H9 (cell line): ENCODE data around the gene MRPL3. TPM values are rescaled to one million over a fixed set of nuclear protein-coding genes. Genes with fewer than 3 reads are reported as not detected.

Experiments used
- DNase-seq: peaks from one replicate; pipeline ENCODE4 v3.0.0-alpha.2; 2017
- H2AFZ ChIP-seq: one replicate; pipeline ENCODE4 v1.6.1; 2013; ENCODE audit warnings: mild to moderate bottlenecking, low read length, control low read depth, moderate library complexity
- H2AK5ac ChIP-seq: 2 replicates; pipeline ENCODE4 v1.6.1; 2013; ENCODE audit warnings: low read length, control low read depth, mixed read lengths; ENCODE audit not compliant: insufficient read length
- H2BK120ac ChIP-seq: one replicate; pipeline ENCODE4 v1.6.1; 2013; ENCODE audit warnings: low read depth, mild to moderate bottlenecking, low read length, control low read depth, inconsistent platforms; ENCODE audit not compliant: poor library complexity, severe bottlenecking
- H2BK12ac ChIP-seq: 2 replicates; pipeline ENCODE4 v1.6.1; 2013; ENCODE audit warnings: low read length, control low read depth, mixed read lengths, low read depth; ENCODE audit not compliant: insufficient read length
- H2BK15ac ChIP-seq: 2 replicates; pipeline ENCODE4 v1.6.1; 2013; ENCODE audit warnings: low read depth, low read length, control low read depth
- H2BK20ac ChIP-seq: one replicate; pipeline ENCODE4 v1.6.1; 2013; ENCODE audit warnings: low read depth, mild to moderate bottlenecking, low read length, control low read depth, inconsistent platforms; ENCODE audit not compliant: poor library complexity, severe bottlenecking
- H2BK5ac ChIP-seq: 2 replicates; pipeline ENCODE4 v1.6.1; 2013; ENCODE audit warnings: low read length, control low read depth, mixed read lengths; ENCODE audit not compliant: insufficient read length
- H3K14ac ChIP-seq: 2 replicates; pipeline ENCODE4 v1.6.1; 2013; ENCODE audit warnings: low read length, control low read depth; ENCODE audit not compliant: insufficient read depth
- H3K18ac ChIP-seq: 2 replicates; pipeline ENCODE4 v1.6.1; 2013; ENCODE audit warnings: low read depth, mild to moderate bottlenecking, mixed read lengths, low read length, control low read depth; ENCODE audit not compliant: insufficient read length
- H3K23ac ChIP-seq: 2 replicates; pipeline ENCODE4 v1.6.1; 2013; ENCODE audit warnings: low read length, control low read depth, mixed read lengths, low read depth; ENCODE audit not compliant: insufficient read length
- H3K23me2 ChIP-seq: 2 replicates; pipeline ENCODE4 v1.6.1; 2013; ENCODE audit warnings: low read depth, mild to moderate bottlenecking, mixed read lengths, low read length, control low read depth; ENCODE audit not compliant: insufficient read length, poor library complexity, severe bottlenecking
- H3K27ac ChIP-seq: 2 replicates; pipeline ENCODE4 v1.5.1; 2013; ENCODE audit warnings: low read length, control low read depth, mixed read lengths, low read depth; ENCODE audit not compliant: insufficient read length
- H3K27me3 ChIP-seq: 2 replicates; pipeline ENCODE4 v1.6.1; 2013; ENCODE audit warnings: low read length, control low read depth, inconsistent platforms; ENCODE audit not compliant: insufficient read depth
- H3K4ac ChIP-seq: 2 replicates; pipeline ENCODE4 v1.6.1; 2013; ENCODE audit warnings: low read depth, mild to moderate bottlenecking, control low read depth, inconsistent platforms, low read length, moderate library complexity
- H3K4me1 ChIP-seq: 2 replicates; pipeline ENCODE4 v1.6.1; 2013; ENCODE audit warnings: low read length, control low read depth, inconsistent platforms; ENCODE audit not compliant: insufficient read depth
- H3K4me2 ChIP-seq: 2 replicates; pipeline ENCODE4 v1.6.1; 2013; ENCODE audit warnings: low read length, control low read depth, mixed read lengths; ENCODE audit not compliant: insufficient read length, insufficient read depth
- H3K56ac ChIP-seq: 2 replicates; pipeline ENCODE4 v1.6.1; 2013; ENCODE audit warnings: low read depth, mild to moderate bottlenecking, mixed read lengths, low read length, control low read depth; ENCODE audit not compliant: insufficient read length
- H3K79me1 ChIP-seq: 2 replicates; pipeline ENCODE4 v1.6.1; 2013; ENCODE audit warnings: low read depth, mild to moderate bottlenecking, moderate library complexity, low read length, control low read depth, inconsistent platforms; ENCODE audit not compliant: insufficient read depth, poor library complexity, severe bottlenecking
- H3K79me2 ChIP-seq: 2 replicates; pipeline ENCODE4 v1.6.1; 2013; ENCODE audit warnings: low read length, control low read depth, inconsistent platforms; ENCODE audit not compliant: insufficient read depth
- H3K9ac ChIP-seq: 2 replicates; pipeline ENCODE4 v1.6.1; 2013; ENCODE audit warnings: low read length, control low read depth, mixed read lengths; ENCODE audit not compliant: insufficient read length; ENCODE audit errors: extremely low read depth
- H3K9me3 ChIP-seq: one replicate; pipeline ENCODE4 v1.6.1; 2013; ENCODE audit warnings: low read depth, low read length, inconsistent platforms; ENCODE audit not compliant: control insufficient read depth
- H3T11ph ChIP-seq: one replicate; pipeline ENCODE4 v1.6.1; 2013; ENCODE audit warnings: mild to moderate bottlenecking, low read length, control low read depth, inconsistent platforms
- H4K20me1 ChIP-seq: one replicate; pipeline ENCODE4 v1.6.1; 2013; ENCODE audit not compliant: control insufficient read depth, insufficient read length, insufficient read depth
- H4K5ac ChIP-seq: 2 replicates; pipeline ENCODE4 v1.6.1; 2013; ENCODE audit warnings: low read depth, mild to moderate bottlenecking, mixed read lengths, low read length, control low read depth; ENCODE audit not compliant: insufficient read length
- H4K8ac ChIP-seq: replicated peaks from 2 replicates; pipeline ENCODE4 v1.6.1; 2013; ENCODE audit warnings: low read length, control low read depth, mixed read lengths, low read depth; ENCODE audit not compliant: insufficient read length
- H4K91ac ChIP-seq: 2 replicates; pipeline ENCODE4 v1.6.1; 2013; ENCODE audit warnings: low read depth, mild to moderate bottlenecking, moderate library complexity, mixed read lengths, low read length, control low read depth; ENCODE audit not compliant: insufficient read length
- H3K27ac Mint-ChIP-seq, 3 experiments: 2 replicates in 2 of 3; 3 replicates in 1 of 3; pipeline ENCODE4 v1.8.0; 2020 to 2021; ENCODE audit warnings: mixed read lengths in 3 of 3, mild to moderate bottlenecking in 1 of 3, moderate library complexity in 1 of 3
- H3K27me3 Mint-ChIP-seq: 2 replicates; pipeline ENCODE4 v1.8.0; 2021; ENCODE audit warnings: low read depth, mild to moderate bottlenecking, moderate library complexity, mixed read lengths
- H3K36me3 Mint-ChIP-seq, 3 experiments: 2 replicates in 2 of 3; 3 replicates in 1 of 3; pipeline ENCODE4 v1.8.0; 2020 to 2021; ENCODE audit warnings: low read depth in 3 of 3, mixed read lengths in 3 of 3; ENCODE audit not compliant: insufficient read depth in 1 of 3
- H3K4me1 Mint-ChIP-seq, 2 experiments: 2 replicates each; pipeline ENCODE4 v1.8.0; 2020; ENCODE audit warnings: mixed read lengths in 2 of 2
- H3K4me3 Mint-ChIP-seq, 2 experiments: 2 replicates in 1 of 2; 3 replicates in 1 of 2; pipeline ENCODE4 v1.8.0; 2020 to 2021; ENCODE audit warnings: mild to moderate bottlenecking in 2 of 2, mixed read lengths in 2 of 2, moderate library complexity in 1 of 2
- H3K9me3 Mint-ChIP-seq, 2 experiments: 2 replicates in 1 of 2; 3 replicates in 1 of 2; pipeline ENCODE4 v1.8.0; 2020; ENCODE audit warnings: mild to moderate bottlenecking in 2 of 2, mixed read lengths in 2 of 2, moderate library complexity in 1 of 2
- CTCF ChIP-seq: fragments of 200-600 bp; sonication (generic); conservative IDR thresholded peaks from 3 replicates; pipeline ENCODE4 v1.8.0; 2021; ENCODE audit warnings: antibody characterized with exemption, mild to moderate bottlenecking
- total RNA-seq: library from RNA; stranded (reverse); gene quantifications from 2 replicates; pipeline ENCODE4 v1.2.1, GENCODE V29; 2021

MRPL3 gene
- total RNA-seq, 1 experiment from 2014 or later: 154 TPM

DNA sequence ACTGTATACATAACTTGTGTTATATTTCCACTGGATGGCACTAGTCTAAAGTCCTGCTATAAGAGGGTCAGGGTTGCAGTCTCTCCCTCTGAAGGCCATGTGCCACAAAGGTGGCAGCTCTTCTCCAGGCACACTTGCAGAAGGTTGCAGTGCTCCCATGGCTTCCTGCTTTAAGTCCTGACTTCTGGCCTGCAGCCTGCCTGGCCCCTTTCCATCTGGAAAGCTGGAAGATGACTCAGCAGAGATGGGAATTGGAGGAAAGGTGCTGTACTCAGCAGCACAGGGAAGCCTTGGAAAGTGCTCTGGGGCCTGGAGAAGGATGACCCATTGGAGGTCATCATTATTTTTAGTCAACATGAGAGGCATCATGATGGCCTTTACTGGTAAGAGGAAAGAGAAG lies 40.9 kb upstream of the MRPL3 start:
- Histone ChIP-seq H2BK20ac (no peak overlapping the region), H4K8ac (no peak overlapping the region), H2BK15ac (no peak overlapping the region), H2BK12ac (no peak overlapping the region), H4K91ac (no peak overlapping the region), H3K27ac (no peak overlapping the region), H3K14ac (no peak overlapping the region), H3K79me2 (no peaks in the 10 kb centered on the region), H2BK120ac (no peak overlapping the region), H2AK5ac (no peak overlapping the region), H3K4ac (no peak overlapping the region), H3K4me2 (no peak overlapping the region), H3K27me3 (no peaks in the 10 kb centered on the region), H3K23ac (no peak overlapping the region), H3K18ac (no peak overlapping the region), H2BK5ac (no peak overlapping the region), H3K9me3 (no peaks in the 10 kb centered on the region), H4K20me1 (no peaks in the 10 kb centered on the region), H3K4me1 (no peaks in the 10 kb centered on the region), H2AFZ (no peak overlapping the region), H3K79me1 (no peaks in the 10 kb centered on the region), H3T11ph (no peak overlapping the region), H3K56ac (no peak overlapping the region), H3K9ac (no peak overlapping the region), H3K23me2 (no peaks in the 10 kb centered on the region), H4K5ac (no peak overlapping the region)
- peak; percentile 28 for DNase-seq
- Mint-ChIP-seq H3K4me1 (no peaks in the 10 kb centered on the region), H3K36me3 (no peaks in the 10 kb centered on the region), H3K27ac (no peak overlapping the region), H3K27me3 (no peaks in the 10 kb centered on the region), H3K9me3 (no peaks in the 10 kb centered on the region), H3K4me3 (no peak overlapping the region)
- TF ChIP-seq CTCF: no peak
